Prostate gland (tissue), 2 donors: ENCODE data around the gene PRDM16.

ENCODE experiments used
- POLR2A ChIP-seq: fragments of 450-650 bp; IDR thresholded peaks from one replicate; pipeline ENCODE4 v1.6.1; 2016; ENCODE audit warnings: antibody characterized with exemption, mild to moderate bottlenecking
- POLR2AphosphoS5 ChIP-seq: sonication (generic); formaldehyde crosslinking; IDR thresholded peaks from one replicate; pipeline ENCODE4 v1.6.1; 2017; ENCODE audit warnings: antibody characterized with exemption
- TF ChIP-seq, protein P1 (sequence below), 4 experiments: fragments of 200-600 bp in 2 of 4; fragments of 450-650 bp in 2 of 4; sonication (generic) in 2 of 4; IDR thresholded peaks; 1 replicate in 3 of 4; 2 replicates in 1 of 4; pipeline ENCODE4 v1.5.1; 2016 to 2019; ENCODE audit warnings: antibody characterized with exemption in 4 of 4, mild to moderate bottlenecking in 2 of 4, moderate library complexity in 2 of 4

DNA sequence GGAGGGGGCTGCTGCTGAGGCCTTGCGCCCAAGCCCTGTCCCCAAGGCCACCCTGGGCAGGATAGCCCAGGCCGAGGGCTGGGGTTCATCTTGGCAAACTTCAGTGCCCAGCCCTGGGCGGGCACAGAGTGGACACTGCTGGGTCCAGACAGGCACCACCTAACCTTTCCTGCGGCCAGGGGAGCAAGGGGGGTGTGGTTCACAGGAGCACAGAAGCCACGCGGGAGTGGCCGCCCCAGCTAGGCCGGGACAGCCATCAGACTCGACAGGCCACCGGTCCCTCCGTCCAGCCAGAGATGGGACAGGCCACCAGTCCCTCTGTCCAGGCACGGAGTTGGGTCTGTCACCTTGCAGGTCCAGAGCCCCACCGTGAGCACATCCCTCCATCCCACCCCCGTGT lies 414.4 kb downstream of the PRDM16 start:
- TF ChIP-seq, protein P1, sequence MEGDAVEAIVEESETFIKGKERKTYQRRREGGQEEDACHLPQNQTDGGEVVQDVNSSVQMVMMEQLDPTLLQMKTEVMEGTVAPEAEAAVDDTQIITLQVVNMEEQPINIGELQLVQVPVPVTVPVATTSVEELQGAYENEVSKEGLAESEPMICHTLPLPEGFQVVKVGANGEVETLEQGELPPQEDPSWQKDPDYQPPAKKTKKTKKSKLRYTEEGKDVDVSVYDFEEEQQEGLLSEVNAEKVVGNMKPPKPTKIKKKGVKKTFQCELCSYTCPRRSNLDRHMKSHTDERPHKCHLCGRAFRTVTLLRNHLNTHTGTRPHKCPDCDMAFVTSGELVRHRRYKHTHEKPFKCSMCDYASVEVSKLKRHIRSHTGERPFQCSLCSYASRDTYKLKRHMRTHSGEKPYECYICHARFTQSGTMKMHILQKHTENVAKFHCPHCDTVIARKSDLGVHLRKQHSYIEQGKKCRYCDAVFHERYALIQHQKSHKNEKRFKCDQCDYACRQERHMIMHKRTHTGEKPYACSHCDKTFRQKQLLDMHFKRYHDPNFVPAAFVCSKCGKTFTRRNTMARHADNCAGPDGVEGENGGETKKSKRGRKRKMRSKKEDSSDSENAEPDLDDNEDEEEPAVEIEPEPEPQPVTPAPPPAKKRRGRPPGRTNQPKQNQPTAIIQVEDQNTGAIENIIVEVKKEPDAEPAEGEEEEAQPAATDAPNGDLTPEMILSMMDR (IDR thresholded peaks at IDR 0.05), result no peak
- TF ChIP-seq POLR2A (no peak), POLR2AphosphoS5 (no peak)
